Prostate gland (tissue), 2 donors: ENCODE measurements around the gene ABHD17B. TPM values are rescaled to one million over a fixed set of nuclear protein-coding genes. Genes with fewer than 3 reads are reported as not detected.

ENCODE experiments used
- DNase-seq: peaks from one replicate; pipeline ENCODE4 v3.0.0-alpha.2; 2019; ENCODE audit warnings: low spot score
- H3K27ac ChIP-seq, 2 donors: fragments of 200-600 bp; sonication (generic); 2 replicates each; pipeline ENCODE4 v1.5.1; 2017 to 2019
- H3K27me3 ChIP-seq: fragments of 200-600 bp; sonication (generic); replicated peaks from 2 replicates; pipeline ENCODE4 v1.5.1; 2019; ENCODE audit not compliant: insufficient read depth
- H3K36me3 ChIP-seq, 2 donors: fragments of 200-600 bp; sonication (generic); 1 replicate in 1 of 2; 2 replicates in 1 of 2; pipeline versions ENCODE4 v1.5.1 to v1.8.1; 2017 to 2019
- H3K4me1 ChIP-seq: fragments of 200-600 bp; sonication (generic); replicated peaks from 2 replicates; pipeline ENCODE4 v1.5.1; 2019
- H3K4me3 ChIP-seq, 2 donors: fragments of 200-600 bp; sonication (generic); 2 replicates each; pipeline ENCODE4 v1.5.1; 2017 to 2019
- H3K9me3 ChIP-seq: fragments of 200-600 bp; sonication (generic); 2 replicates; pipeline ENCODE4 v1.5.1; 2017
- POLR2A ChIP-seq: fragments of 450-650 bp; IDR thresholded peaks from one replicate; pipeline ENCODE4 v1.6.1; 2016; ENCODE audit warnings: antibody characterized with exemption, mild to moderate bottlenecking
- POLR2AphosphoS5 ChIP-seq: sonication (generic); formaldehyde crosslinking; IDR thresholded peaks from one replicate; pipeline ENCODE4 v1.6.1; 2017; ENCODE audit warnings: antibody characterized with exemption
- WGBS: methylation state at CpG from one replicate; pipeline ENCODE4 v1.1.5; 2018; 5-methylcytosine and 5-hydroxymethylcytosine counted together
- intact Hi-C: fragments of 100-400 bp; cut with DNase I; formaldehyde crosslinking; loops from one replicate; pipeline ENCODE4 v1.14.2; 2022
- total RNA-seq, 2 donors: library from RNA; depleted of rRNA; stranded (reverse); fragments of >200 nt; gene quantifications; one replicate each; pipeline ENCODE4 v1.1.0, GENCODE V29; 2016
- TF ChIP-seq, protein P1 (sequence below), 4 experiments: fragments of 200-600 bp in 2 of 4; fragments of 450-650 bp in 2 of 4; sonication (generic) in 2 of 4; IDR thresholded peaks; 1 replicate in 3 of 4; 2 replicates in 1 of 4; pipeline ENCODE4 v1.5.1; 2016 to 2019; ENCODE audit warnings: antibody characterized with exemption in 4 of 4, mild to moderate bottlenecking in 2 of 4, moderate library complexity in 2 of 4

ABHD17B gene
- total RNA-seq, 2 donors from 2014 or later: 31.6 to 42.4 TPM

DNA sequence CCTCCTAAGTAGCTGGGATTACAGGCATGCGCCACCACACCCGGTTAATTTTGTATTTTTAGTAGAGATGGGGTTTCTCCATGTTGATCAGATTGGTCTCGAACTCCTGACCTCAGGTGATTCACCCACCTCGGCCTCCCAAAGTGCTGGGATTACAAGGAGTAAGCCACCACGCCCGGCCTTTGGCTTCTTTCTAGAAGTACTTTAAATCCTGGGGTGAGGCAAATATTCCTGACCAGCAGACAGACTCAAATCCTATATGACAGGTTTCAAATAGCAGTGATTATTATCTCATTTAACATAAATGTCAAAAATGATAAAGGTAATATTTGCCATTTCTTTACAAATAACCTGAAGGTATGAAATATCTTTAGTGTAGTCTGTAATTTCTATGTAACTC lies 35.6 kb downstream of the ABHD17B start:
- no peak for DNase-seq
- no peak overlapping the region for H3K27ac ChIP-seq
- H3K27me3 ChIP-seq: no peaks in the 10 kb centered on the region
- H3K4me1 ChIP-seq: no peaks in the 10 kb centered on the region
- no peaks in the 10 kb centered on the region for H3K36me3 ChIP-seq
- intact Hi-C loops: no loop called here
- H3K9me3 ChIP-seq: no peaks in the 10 kb centered on the region
- WGBS: 95% methylated on average over 6 of the region's 6 CpGs
- no peak overlapping the region for H3K4me3 ChIP-seq
- TF ChIP-seq POLR2A: no peak
- TF ChIP-seq, protein P1, sequence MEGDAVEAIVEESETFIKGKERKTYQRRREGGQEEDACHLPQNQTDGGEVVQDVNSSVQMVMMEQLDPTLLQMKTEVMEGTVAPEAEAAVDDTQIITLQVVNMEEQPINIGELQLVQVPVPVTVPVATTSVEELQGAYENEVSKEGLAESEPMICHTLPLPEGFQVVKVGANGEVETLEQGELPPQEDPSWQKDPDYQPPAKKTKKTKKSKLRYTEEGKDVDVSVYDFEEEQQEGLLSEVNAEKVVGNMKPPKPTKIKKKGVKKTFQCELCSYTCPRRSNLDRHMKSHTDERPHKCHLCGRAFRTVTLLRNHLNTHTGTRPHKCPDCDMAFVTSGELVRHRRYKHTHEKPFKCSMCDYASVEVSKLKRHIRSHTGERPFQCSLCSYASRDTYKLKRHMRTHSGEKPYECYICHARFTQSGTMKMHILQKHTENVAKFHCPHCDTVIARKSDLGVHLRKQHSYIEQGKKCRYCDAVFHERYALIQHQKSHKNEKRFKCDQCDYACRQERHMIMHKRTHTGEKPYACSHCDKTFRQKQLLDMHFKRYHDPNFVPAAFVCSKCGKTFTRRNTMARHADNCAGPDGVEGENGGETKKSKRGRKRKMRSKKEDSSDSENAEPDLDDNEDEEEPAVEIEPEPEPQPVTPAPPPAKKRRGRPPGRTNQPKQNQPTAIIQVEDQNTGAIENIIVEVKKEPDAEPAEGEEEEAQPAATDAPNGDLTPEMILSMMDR (IDR thresholded peaks at IDR 0.05): no peak
- TF ChIP-seq POLR2AphosphoS5: no peak

DNA sequence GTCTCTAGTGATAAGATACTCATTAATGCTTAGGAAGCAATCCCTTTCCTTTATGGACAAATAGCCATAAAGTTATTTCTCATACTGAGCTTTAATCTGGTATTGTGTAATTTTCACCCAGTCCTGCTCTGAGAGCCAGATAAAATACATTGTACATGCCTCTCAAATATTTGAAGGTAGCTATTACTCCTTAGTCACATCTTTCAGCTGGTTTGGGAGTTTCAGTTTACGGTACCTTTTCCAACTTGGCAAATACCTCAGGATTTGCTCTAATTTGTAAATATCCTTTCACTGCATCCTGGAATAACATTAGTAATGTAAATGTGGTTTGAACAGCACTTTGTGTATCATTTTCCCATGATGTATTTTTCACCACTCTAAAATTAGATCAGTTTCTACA lies 47.4 kb downstream of the ABHD17B start:
- WGBS: 82% methylated on average over 1 of the region's 1 CpG
- Histone ChIP-seq H3K27ac (no peak overlapping the region), H3K27me3 (no peaks in the 10 kb centered on the region), H3K4me1 (no peaks in the 10 kb centered on the region), H3K36me3 (no peaks in the 10 kb centered on the region), H3K9me3 (no peaks in the 10 kb centered on the region), H3K4me3 (no peak overlapping the region)
- TF ChIP-seq POLR2A (no peak), POLR2AphosphoS5 (no peak)
- TF ChIP-seq, protein P1 (IDR thresholded peaks at IDR 0.05): no peak
- DNase-seq: no peak
- intact Hi-C loops: no loop called here

DNA sequence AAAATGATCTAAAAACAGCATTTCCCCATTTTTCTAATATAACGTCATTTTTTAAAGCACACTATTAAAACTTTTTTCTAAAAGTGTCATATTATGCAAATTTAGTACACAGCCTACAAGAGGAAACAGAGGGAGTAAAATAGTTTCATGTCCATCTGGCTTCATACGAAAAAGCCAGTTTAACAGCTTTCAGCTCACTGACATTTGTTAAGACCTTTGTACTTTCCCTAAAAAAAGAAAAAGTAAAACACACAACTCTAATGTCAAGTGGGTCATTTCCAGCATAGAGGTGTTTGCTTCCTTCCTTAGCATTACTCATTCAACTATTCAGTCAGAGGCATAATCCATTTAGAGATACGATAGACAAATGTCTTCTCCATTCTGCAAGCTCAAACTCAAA lies 49.4 kb downstream of the ABHD17B start:
- H3K27me3 ChIP-seq: no peaks in the 10 kb centered on the region
- TF ChIP-seq, protein P1 (IDR thresholded peaks at IDR 0.05): no peak
- TF ChIP-seq POLR2AphosphoS5 (no peak), POLR2A (no peak)
- 91% methylated on average over 3 of the region's 3 CpGs for WGBS
- H3K36me3 ChIP-seq: no peaks in the 10 kb centered on the region
- no peak overlapping the region for H3K27ac ChIP-seq
- DNase-seq: no peak
- no peak overlapping the region for H3K4me3 ChIP-seq
- H3K9me3 ChIP-seq: no peaks in the 10 kb centered on the region
- H3K4me1 ChIP-seq: no peaks in the 10 kb centered on the region
- intact Hi-C loops: no loop called here

DNA sequence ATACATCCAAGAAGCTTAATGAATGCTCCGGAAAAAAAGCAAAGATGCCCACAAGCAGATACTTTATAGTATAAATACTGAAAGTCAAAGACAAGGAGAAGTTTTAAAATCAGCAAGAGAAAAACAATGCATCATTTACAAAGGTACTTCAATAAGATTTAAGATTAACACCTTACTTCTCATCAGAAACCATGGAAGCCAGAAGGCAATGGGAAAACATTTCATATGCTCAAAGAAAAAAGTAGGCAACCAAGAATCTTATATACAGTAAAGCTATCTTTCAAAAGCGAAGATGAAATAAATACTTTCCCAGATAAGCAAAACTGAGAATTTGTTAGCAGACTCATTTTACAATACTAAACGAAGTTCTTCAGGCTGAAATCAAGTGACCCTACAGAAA lies 51.1 kb downstream of the ABHD17B start:
- intact Hi-C loops: no loop called here
- no peaks in the 10 kb centered on the region for H3K27me3 ChIP-seq
- WGBS: 94% methylated on average over 3 of the region's 3 CpGs
- no peaks in the 10 kb centered on the region for H3K36me3 ChIP-seq
- H3K27ac ChIP-seq: no peak overlapping the region
- H3K4me1 ChIP-seq: no peaks in the 10 kb centered on the region
- no peaks in the 10 kb centered on the region for H3K9me3 ChIP-seq
- DNase-seq: no peak
- H3K4me3 ChIP-seq: no peak overlapping the region
- TF ChIP-seq POLR2A (no peak), POLR2AphosphoS5 (no peak)
- TF ChIP-seq, protein P1 (IDR thresholded peaks at IDR 0.05): no peak

DNA sequence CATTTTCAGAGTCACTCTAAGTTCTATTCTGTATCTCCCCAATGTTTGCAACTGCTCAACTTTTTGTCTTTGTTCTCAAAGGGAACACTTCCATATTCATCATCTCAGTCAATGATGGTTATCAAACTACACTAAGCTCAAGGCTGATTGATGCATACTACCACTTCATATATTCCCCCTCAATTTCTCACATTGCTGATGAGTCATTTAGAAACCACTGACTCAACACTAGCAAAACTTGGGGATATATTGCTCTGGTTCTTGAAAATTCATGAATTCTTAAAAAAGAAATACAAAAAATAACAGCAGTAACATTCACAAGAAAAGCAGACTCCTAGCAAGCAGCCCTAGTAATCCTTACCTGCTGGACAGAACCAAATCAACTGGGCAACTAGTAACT lies 52.2 kb downstream of the ABHD17B start:
- no peaks in the 10 kb centered on the region for H3K27me3 ChIP-seq
- no peaks in the 10 kb centered on the region for H3K36me3 ChIP-seq
- no peak for TF ChIP-seq POLR2AphosphoS5
- TF ChIP-seq, protein P1 (IDR thresholded peaks at IDR 0.05): no peak
- TF ChIP-seq POLR2A: no peak
- no peak overlapping the region for H3K4me3 ChIP-seq
- H3K9me3 ChIP-seq: no peaks in the 10 kb centered on the region
- no peaks in the 10 kb centered on the region for H3K4me1 ChIP-seq
- DNase-seq: no peak
- H3K27ac ChIP-seq: no peak overlapping the region
- intact Hi-C loops: no loop called here
